Activated CD4-positive, alpha-beta T cell treated with anti-CD3 and anti-CD28 coated beads for 36 hours (primary cell): Measurements from ENCODE around the gene JAK2. TPM values are rescaled to one million over a fixed set of nuclear protein-coding genes. Genes with fewer than 3 reads are reported as not detected.
"Not testable (repeated sequence)": the region's sequence is repeated elsewhere in the genome, so short reads cannot be mapped to it uniquely, and the experiment has no call there.

ENCODE experiments used
- ATAC-seq: fragments of 200-7000 bp; cut with Tn5 transposase; one replicate; pipeline ENCODE4 v1.10.0; 2021; ENCODE audit warnings: mild to moderate bottlenecking, moderate library complexity
- CTCF ChIA-PET: fragments of 350-600 bp; sonication (Branson Sonifier 250); formaldehyde crosslinking; loops from one replicate; lab custom pipeline; 2021; ENCODE audit warnings: antibody characterized with exemption; lab: Charles Lee
- POLR2A ChIA-PET: fragments of 350-600 bp; sonication (Branson Sonifier 250); formaldehyde crosslinking; loops from one replicate; lab custom pipeline; 2021; ENCODE audit warnings: antibody characterized with exemption, inconsistent platforms; lab: Charles Lee
- DNase-seq: peaks from one replicate; pipeline ENCODE4 v3.0.0-alpha.2; 2020
- H3K27ac Mint-ChIP-seq: one replicate; pipeline ENCODE4 v1.8.0; 2021; ENCODE audit warnings: mixed read lengths
- H3K27me3 Mint-ChIP-seq: one replicate; pipeline ENCODE4 v1.8.0; 2021; ENCODE audit warnings: mixed read lengths
- H3K36me3 Mint-ChIP-seq: one replicate; pipeline ENCODE4 v1.8.0; 2021; ENCODE audit warnings: low read depth, mixed read lengths
- H3K4me1 Mint-ChIP-seq: one replicate; pipeline ENCODE4 v1.8.0; 2021; ENCODE audit warnings: mixed read lengths
- H3K4me3 Mint-ChIP-seq: one replicate; pipeline ENCODE4 v1.8.0; 2021; ENCODE audit warnings: mild to moderate bottlenecking, moderate library complexity, mixed read lengths
- H3K9me3 Mint-ChIP-seq: one replicate; pipeline ENCODE4 v1.8.0; 2021; ENCODE audit warnings: low read depth, mixed read lengths
- intact Hi-C, 2 experiments: fragments of 100-400 bp; cut with DNase I in 1 of 2; cut with micrococcal nuclease in 1 of 2; formaldehyde crosslinking; loops; one replicate each; pipeline versions ENCODE4 v1.14.2 to v1.15.1; 2022 to 2024; cut with DNase I, micrococcal nuclease
- total RNA-seq, 2 experiments: library from RNA; stranded (reverse); gene quantifications; one replicate each; pipeline ENCODE4 v1.2.3, GENCODE V29; 2021

Gene JAK2
- total RNA-seq, 2 experiments from 2014 or later = 19.4 to 19.5 TPM

- ATAC-seq (no peak), DNase-seq (no peak)
- Mint-ChIP-seq H3K36me3 (peaks cover 52% of the 10 kb centered on the region), H3K27ac (no peak overlapping the region), H3K9me3 (peaks cover 2% of the 10 kb centered on the region), H3K4me3 (no peak overlapping the region), H3K27me3 (no peaks in the 10 kb centered on the region), H3K4me1 (peaks cover 48% of the 10 kb centered on the region)
- ChIA-PET POLR2A (no interaction called here), CTCF (interaction anchor here (1.1 to 1.7 kb wide), 2 partner anchors 233 to 238 kb away, joined by 4 to 5 read pairs; no protein-coding TSS in a partner anchor)
- intact Hi-C loops = no loop called here
Measured at GRCh38 chr9:4992872-4993271, 7.8 kb downstream of the JAK2 start.

GRCh38 chr9:4994166-4994890 lies 9.3 kb downstream of the JAK2 start:
- ChIA-PET POLR2A (interaction anchor here (0.6 kb wide), 1 partner anchor 30 kb away, joined by 4 read pairs; no protein-coding TSS in a partner anchor), CTCF (interaction anchor here (0.6 to 1.8 kb wide), 3 partner anchors 231 to 1495 kb away, joined by 4 to 11 read pairs (median 8); no protein-coding TSS in a partner anchor)
- peaks cover 60% of the 10 kb centered on the region for H3K36me3 Mint-ChIP-seq
- intact Hi-C loops = no loop called here
- H3K27ac Mint-ChIP-seq = no peak overlapping the region
- peaks cover 52% of the 10 kb centered on the region for H3K4me1 Mint-ChIP-seq
- ATAC-seq = no peak
- DNase-seq = no peak
- no peaks in the 10 kb centered on the region for H3K27me3 Mint-ChIP-seq
- no peak overlapping the region for H3K4me3 Mint-ChIP-seq
- peaks cover 2% of the 10 kb centered on the region for H3K9me3 Mint-ChIP-seq

GRCh38 chr9:4997196-4997595 lies 12.1 kb downstream of the JAK2 start:
- intact Hi-C loops = no loop called here
- ATAC-seq (no peak), DNase-seq (no peak)
- CTCF ChIA-PET = interaction anchor here (1.0 to 1.1 kb wide), 2 partner anchors 9 to 12 kb away, joined by 3 read pairs; partner anchors contain the start of gene JAK2
- H3K36me3 Mint-ChIP-seq = peaks cover 64% of the 10 kb centered on the region
- peaks cover 2% of the 10 kb centered on the region for H3K9me3 Mint-ChIP-seq
- no peak overlapping the region for H3K4me3 Mint-ChIP-seq
- no peaks in the 10 kb centered on the region for H3K27me3 Mint-ChIP-seq
- no peak overlapping the region for H3K27ac Mint-ChIP-seq
- peaks cover 45% of the 10 kb centered on the region for H3K4me1 Mint-ChIP-seq
- POLR2A ChIA-PET = no interaction called here

- H3K27me3 Mint-ChIP-seq = no peaks in the 10 kb centered on the region
- H3K9me3 Mint-ChIP-seq = no peaks in the 10 kb centered on the region
- intact Hi-C loops = no loop called here
- ChIA-PET CTCF (interaction anchor here (1.0 to 1.1 kb wide), 2 partner anchors 9 to 13 kb away, joined by 3 read pairs; partner anchors contain the start of gene JAK2), POLR2A (no interaction called here)
- no peak for DNase-seq
- H3K36me3 Mint-ChIP-seq = peaks cover 63% of the 10 kb centered on the region
- H3K4me1 Mint-ChIP-seq = peaks cover 41% of the 10 kb centered on the region
- H3K27ac Mint-ChIP-seq = no peak overlapping the region
- no peak for ATAC-seq
- H3K4me3 Mint-ChIP-seq = no peak overlapping the region
Measured at GRCh38 chr9:4997631-4998030, 12.6 kb downstream of the JAK2 start.

GRCh38 chr9:5002811-5003210 lies 17.7 kb downstream of the JAK2 start:
- no peak for DNase-seq
- Mint-ChIP-seq H3K9me3 (peaks cover 20% of the 10 kb centered on the region), H3K4me3 (no peak overlapping the region), H3K27me3 (no peaks in the 10 kb centered on the region), H3K4me1 (peaks cover 6% of the 10 kb centered on the region), H3K27ac (no peak overlapping the region), H3K36me3 (peaks cover 54% of the 10 kb centered on the region)
- ChIA-PET POLR2A (no interaction called here), CTCF (no interaction called here)
- no peak for ATAC-seq
- intact Hi-C loops = no loop called here

GRCh38 chr9:5004481-5004880 lies 19.4 kb downstream of the JAK2 start:
- ATAC-seq (no peak), DNase-seq (no peak)
- peaks cover 47% of the 10 kb centered on the region for H3K36me3 Mint-ChIP-seq
- H3K4me3 Mint-ChIP-seq = no peak overlapping the region
- H3K4me1 Mint-ChIP-seq = peaks cover 6% of the 10 kb centered on the region
- intact Hi-C loops = no loop called here
- no peak overlapping the region for H3K27ac Mint-ChIP-seq
- POLR2A ChIA-PET = no interaction called here
- CTCF ChIA-PET = no interaction called here
- no peaks in the 10 kb centered on the region for H3K27me3 Mint-ChIP-seq
- peaks cover 20% of the 10 kb centered on the region for H3K9me3 Mint-ChIP-seq

- POLR2A ChIA-PET = no interaction called here
- CTCF ChIA-PET = interaction anchor here (0.7 to 0.8 kb wide), 3 partner anchors 148 to 257 kb away, joined by 3 read pairs; no protein-coding TSS in a partner anchor
- peaks cover 43% of the 10 kb centered on the region for H3K36me3 Mint-ChIP-seq
- H3K4me1 Mint-ChIP-seq = peaks cover 6% of the 10 kb centered on the region
- no peak overlapping the region for H3K4me3 Mint-ChIP-seq
- DNase-seq (no peak), ATAC-seq (no peak)
- peaks cover 16% of the 10 kb centered on the region for H3K9me3 Mint-ChIP-seq
- H3K27me3 Mint-ChIP-seq = no peaks in the 10 kb centered on the region
- H3K27ac Mint-ChIP-seq = no peak overlapping the region
- intact Hi-C loops = no loop called here
Measured at GRCh38 chr9:5008202-5008601, 23.1 kb downstream of the JAK2 start.

GRCh38 chr9:5013374-5013773 lies 28.3 kb downstream of the JAK2 start:
- Mint-ChIP-seq H3K4me3 (no peak overlapping the region), H3K27ac (no peak overlapping the region), H3K4me1 (peaks cover 7% of the 10 kb centered on the region), H3K27me3 (no peaks in the 10 kb centered on the region), H3K36me3 (peaks cover 50% of the 10 kb centered on the region), H3K9me3 (peaks cover 13% of the 10 kb centered on the region)
- intact Hi-C loops = no loop called here
- ChIA-PET POLR2A (no interaction called here), CTCF (interaction anchor here (1.2 kb wide), 1 partner anchor 9 kb away, joined by 3 read pairs; no protein-coding TSS in a partner anchor)
- ATAC-seq = no peak
- no peak for DNase-seq

GRCh38 chr9:5015934-5016333 lies 30.9 kb downstream of the JAK2 start:
- peaks cover 23% of the 10 kb centered on the region for H3K9me3 Mint-ChIP-seq
- intact Hi-C loops = no loop called here
- ATAC-seq (no peak), DNase-seq (no peak)
- H3K27ac Mint-ChIP-seq = no peak overlapping the region
- H3K4me1 Mint-ChIP-seq = peaks cover 2% of the 10 kb centered on the region
- CTCF ChIA-PET = no interaction called here
- POLR2A ChIA-PET = no interaction called here
- H3K4me3 Mint-ChIP-seq = no peak overlapping the region
- H3K36me3 Mint-ChIP-seq = peaks cover 60% of the 10 kb centered on the region
- H3K27me3 Mint-ChIP-seq = no peaks in the 10 kb centered on the region

GRCh38 chr9:5025416-5025815 lies 40.3 kb downstream of the JAK2 start:
- ATAC-seq (no peak), DNase-seq (no peak)
- intact Hi-C loops = no loop called here
- Mint-ChIP-seq H3K9me3 (no peaks in the 10 kb centered on the region), H3K4me3 (no peak overlapping the region), H3K36me3 (peaks cover 72% of the 10 kb centered on the region), H3K4me1 (no peaks in the 10 kb centered on the region), H3K27me3 (no peaks in the 10 kb centered on the region), H3K27ac (no peak overlapping the region)
- POLR2A ChIA-PET = no interaction called here
- CTCF ChIA-PET = no interaction called here

- peaks cover 53% of the 10 kb centered on the region for H3K36me3 Mint-ChIP-seq
- H3K9me3 Mint-ChIP-seq, ATAC-seq: not testable (repeated sequence)
Measured at GRCh38 chr9:5031941-5032340, 46.9 kb downstream of the JAK2 start.

More at GRCh38 chr9:5031941-5032340, 46.9 kb downstream of the JAK2 start:
- DNase-seq, POLR2A ChIA-PET, CTCF ChIA-PET, H3K27me3 Mint-ChIP-seq, H3K27ac Mint-ChIP-seq, H3K4me3 Mint-ChIP-seq, H3K4me1 Mint-ChIP-seq: not testable (repeated sequence)
- intact Hi-C loops = loop anchor here in 1 of 2 experiments (2.0 kb wide), 1 partner anchor 13 kb away; no protein-coding TSS in a partner anchor
